Right lobe of liver (tissue), 6 donors: Measurements from ENCODE around the gene KCNK3. TPM values are rescaled to one million over a fixed set of nuclear protein-coding genes. Genes with fewer than 3 reads are reported as not detected.
"Not testable (repeated sequence)": the region's sequence is repeated elsewhere in the genome, so short reads cannot be mapped to it uniquely, and the experiment has no call there.

Source experiments
- ATAC-seq, 4 donors: fragments of 200-7000 bp; cut with Tn5 transposase; one replicate each; pipeline ENCODE4 v1.9.1; 2020; ENCODE audit warnings: mild to moderate bottlenecking in 4 of 4, moderate library complexity in 4 of 4
- DNase-seq, 3 donors: peaks; one replicate each; pipeline ENCODE4 v3.0.0-alpha.2; 2020
- H3K27ac ChIP-seq, 3 donors: fragments of 200-600 bp; one replicate each; pipeline ENCODE4 v1.8.0; 2022
- H3K27me3 ChIP-seq, 2 donors: fragments of 200-600 bp; one replicate each; pipeline ENCODE4 v1.8.0; 2022
- H3K36me3 ChIP-seq, 4 donors: fragments of 200-600 bp; sonication (generic) in 1 of 4; one replicate each; pipeline versions ENCODE4 v1.5.1 to v1.8.0; 2017 to 2022; ENCODE audit warnings: control low read depth in 1 of 4
- H3K4me1 ChIP-seq, 4 donors: fragments of 200-600 bp; sonication (generic) in 1 of 4; one replicate each; pipeline versions ENCODE4 v1.5.1 to v1.8.0; 2017 to 2022; ENCODE audit warnings: control low read depth in 1 of 4
- H3K4me3 ChIP-seq, 3 donors: fragments of 200-600 bp; one replicate each; pipeline ENCODE4 v1.8.0; 2022
- H3K9me3 ChIP-seq, 4 donors: fragments of 200-600 bp; sonication (generic) in 1 of 4; one replicate each; pipeline versions ENCODE4 v1.5.1 to v1.8.0; 2017 to 2022; ENCODE audit warnings: control low read depth in 1 of 4
- CTCF ChIP-seq, 4 donors: fragments of 200-600 bp in 3 of 4; fragments of 450-650 bp in 1 of 4; IDR thresholded peaks; one replicate each; pipeline versions ENCODE4 v1.5.1 to v1.8.0; 2016 to 2022; ENCODE audit warnings: antibody characterized with exemption in 4 of 4, mild to moderate bottlenecking in 2 of 4
- POLR2A ChIP-seq: fragments of 450-650 bp; IDR thresholded peaks from one replicate; pipeline ENCODE4 v1.6.1; 2017; ENCODE audit warnings: antibody characterized with exemption, mild to moderate bottlenecking
- WGBS: methylation state at CpG from one replicate; pipeline ENCODE4 v1.1.6; 2018; ENCODE audit warnings: low coverage, low lambda C conversion rate; ENCODE audit not compliant: insufficient coverage; ENCODE audit errors: missing lambda C conversion rate; 5-methylcytosine and 5-hydroxymethylcytosine counted together
- intact Hi-C, 2 donors: fragments of 100-400 bp; cut with DNase I; formaldehyde crosslinking; loops; one replicate each; pipeline versions ENCODE4 v1.11.2 to v1.14.1; 2022
- total RNA-seq, 6 experiments: library from RNA; depleted of rRNA in 2 of 6; stranded (reverse); fragments of >200 nt in 2 of 6; fragmentation: NEBNext Ultra II Directional in 3 of 6; extraction: Animal tissue kit (Norgen Biotek cat#: 25700) in 3 of 6; gene quantifications; one replicate each; pipeline versions ENCODE4 v1.1.0 to v1.2.4, GENCODE V29; 2016 to 2023
- donor health status: DM: no; HTN: yes; CAD: no.
- donor health status: DM: no; HTN: no; CAD: no.
- donor health status: DM: no; HTN: no; CAD: no.
- donor health status: DM: no; HTN: yes; CAD: no.
- donor health status: DM: no; HTN: yes; CAD: no.

KCNK3 gene
- total RNA-seq, 6 experiments from 2014 or later: 0.18 to 0.43 (median 0.33) TPM

DNA sequence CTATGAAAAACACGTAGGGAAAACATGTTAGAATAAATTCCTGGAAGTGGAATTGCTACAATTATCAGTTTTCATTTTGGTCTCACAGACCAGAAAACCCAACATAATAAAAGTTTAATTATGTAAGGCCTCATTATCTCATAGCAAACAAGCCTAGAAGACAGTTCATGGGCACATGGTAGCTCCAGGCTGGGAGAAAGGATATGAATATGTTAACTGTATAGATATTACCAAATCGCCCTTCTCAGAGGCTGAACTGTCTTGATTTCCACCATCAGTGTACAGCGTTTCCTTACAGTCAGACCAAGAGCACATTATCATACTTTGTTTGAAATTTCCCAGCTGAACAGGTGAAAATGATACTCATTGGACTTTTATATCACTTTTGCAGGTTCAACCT is 54.4 kb downstream of the KCNK3 start:
- intact Hi-C loops: loop anchor here in 1 of 2 donors (5.0 kb wide), 1 partner anchor 140 kb away; no protein-coding TSS in a partner anchor
- 51% methylated on average over 3 of the region's 3 CpGs for WGBS

DNA sequence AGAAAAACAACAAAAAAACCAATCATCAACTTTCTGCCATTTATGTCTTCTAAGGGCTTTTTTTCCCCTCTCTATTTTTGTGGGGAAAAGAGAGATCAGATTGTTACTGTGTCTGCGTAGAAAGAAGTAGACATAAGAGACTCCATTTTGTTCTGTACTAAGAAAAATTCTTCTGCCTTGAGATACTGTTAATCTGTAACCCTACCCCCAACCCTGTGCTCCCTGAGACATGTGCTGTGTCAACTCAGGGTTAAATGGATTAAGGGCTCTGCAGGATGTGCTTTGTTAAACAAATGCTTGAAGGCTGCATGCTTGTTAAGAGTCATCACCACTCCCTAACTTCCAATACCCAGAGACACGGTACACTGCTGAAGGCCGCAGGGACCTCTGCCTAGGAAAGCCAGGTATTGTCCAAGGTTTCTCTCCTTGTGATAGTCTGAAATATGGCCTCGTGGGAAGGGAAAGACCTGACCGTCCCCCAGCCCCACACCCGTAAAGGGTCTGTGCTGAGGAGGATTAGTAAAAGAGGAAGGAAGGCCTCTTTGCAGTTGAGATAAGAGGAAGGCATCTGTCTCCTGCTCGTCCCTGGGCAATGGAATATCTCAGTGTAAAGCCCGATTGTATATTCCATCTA is 57.4 kb downstream of the KCNK3 start:
- WGBS: 44% methylated on average over 8 of the region's 8 CpGs
- not testable (repeated sequence) for H3K27ac ChIP-seq, DNase-seq, H3K9me3 ChIP-seq, ATAC-seq, H3K4me3 ChIP-seq, H3K36me3 ChIP-seq, H3K4me1 ChIP-seq, H3K27me3 ChIP-seq
- intact Hi-C loops: loop anchor here (2.0 to 5.0 kb wide), 2 partner anchors 141 to 143 kb away; no protein-coding TSS in a partner anchor

More for the DNA sequence above, 54.4 kb downstream of the KCNK3 start:
- no peaks in the 10 kb centered on the region for H3K27me3 ChIP-seq
- H3K4me3 ChIP-seq: no peak overlapping the region
- H3K27ac ChIP-seq: no peak overlapping the region
- TF ChIP-seq CTCF (IDR thresholded peaks at IDR 0.05) (no peak), POLR2A (no peak)
- H3K36me3 ChIP-seq: no peaks in the 10 kb centered on the region
- no peak for ATAC-seq
- peaks cover 0 to 4% (median 0%) of the 10 kb centered on the region in 4 donors for H3K4me1 ChIP-seq
- DNase-seq: no peak
- H3K9me3 ChIP-seq: no peaks in the 10 kb centered on the region

GRCh38 chr2:26750467-26750866 is 57.9 kb downstream of the KCNK3 start:
- DNase-seq, H3K36me3 ChIP-seq, H3K27ac ChIP-seq, intact Hi-C loops, H3K4me3 ChIP-seq, H3K27me3 ChIP-seq, ATAC-seq, H3K4me1 ChIP-seq, H3K9me3 ChIP-seq: not testable (repeated sequence)
- 74% methylated on average over 9 of the region's 11 CpGs for WGBS

DNA sequence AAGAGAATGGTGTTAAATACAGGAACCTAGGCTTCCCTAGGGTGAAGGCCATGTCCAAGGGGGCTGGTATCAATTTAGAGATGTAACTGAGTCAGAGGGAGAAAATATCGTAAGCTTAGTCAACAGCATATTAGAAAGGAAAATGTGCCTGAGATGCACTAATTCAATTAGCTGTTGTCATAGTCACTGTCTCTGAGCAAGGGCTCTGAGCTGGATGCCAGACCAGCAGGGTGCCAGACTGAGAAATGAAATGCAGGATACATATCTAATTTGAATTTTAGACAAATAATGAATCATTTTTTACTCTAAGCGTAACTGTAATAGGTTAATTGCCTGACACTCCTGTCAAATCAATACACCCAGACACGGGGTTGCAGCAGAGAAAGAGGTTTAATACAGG is 60.1 kb downstream of the KCNK3 start:
- Histone ChIP-seq H3K4me3 (no peak overlapping the region), H3K27ac (no peak overlapping the region), H3K4me1 (peaks cover 0 to 2% (median 0%) of the 10 kb centered on the region in 4 donors), H3K36me3 (no peaks in the 10 kb centered on the region), H3K9me3 (no peaks in the 10 kb centered on the region), H3K27me3 (no peaks in the 10 kb centered on the region)
- no peak for DNase-seq
- ATAC-seq: no peak
- TF ChIP-seq POLR2A (no peak), CTCF (IDR thresholded peaks at IDR 0.05) (no peak)
- 77% methylated on average over 3 of the region's 3 CpGs for WGBS
- intact Hi-C loops: no loop called here

GRCh38 chr2:26754539-26754938 is 62.0 kb downstream of the KCNK3 start:
- no peaks in the 10 kb centered on the region for H3K9me3 ChIP-seq
- WGBS: 92% methylated on average over 4 of the region's 4 CpGs
- no peak for TF ChIP-seq CTCF (IDR thresholded peaks at IDR 0.05)
- TF ChIP-seq POLR2A: no peak
- no peaks in the 10 kb centered on the region for H3K27me3 ChIP-seq
- H3K36me3 ChIP-seq: no peaks in the 10 kb centered on the region
- ATAC-seq (no peak), DNase-seq (no peak)
- peaks cover 0 to 11% (median 6%) of the 10 kb centered on the region in 4 donors for H3K4me1 ChIP-seq
- H3K27ac ChIP-seq: no peak overlapping the region
- no peak overlapping the region for H3K4me3 ChIP-seq
- intact Hi-C loops: no loop called here
